Body of pancreas (tissue), 4 donors: Measurements from ENCODE around the gene DAPK1.

Experiments
- POLR2A ChIP-seq, 3 donors: fragments of 450-650 bp; IDR thresholded peaks; one replicate each; pipeline ENCODE4 v1.6.1; 2016; ENCODE audit warnings: antibody characterized with exemption in 3 of 3, mild to moderate bottlenecking in 2 of 3
- TF ChIP-seq, protein P1 (sequence below), 7 experiments: fragments of 450-650 bp in 4 of 7; fragments of 200-600 bp in 3 of 7; sonication (generic) in 3 of 7; IDR thresholded peaks; one replicate each; pipeline ENCODE4 v1.5.1; 2016 to 2019; ENCODE audit warnings: antibody characterized with exemption in 7 of 7

DNA sequence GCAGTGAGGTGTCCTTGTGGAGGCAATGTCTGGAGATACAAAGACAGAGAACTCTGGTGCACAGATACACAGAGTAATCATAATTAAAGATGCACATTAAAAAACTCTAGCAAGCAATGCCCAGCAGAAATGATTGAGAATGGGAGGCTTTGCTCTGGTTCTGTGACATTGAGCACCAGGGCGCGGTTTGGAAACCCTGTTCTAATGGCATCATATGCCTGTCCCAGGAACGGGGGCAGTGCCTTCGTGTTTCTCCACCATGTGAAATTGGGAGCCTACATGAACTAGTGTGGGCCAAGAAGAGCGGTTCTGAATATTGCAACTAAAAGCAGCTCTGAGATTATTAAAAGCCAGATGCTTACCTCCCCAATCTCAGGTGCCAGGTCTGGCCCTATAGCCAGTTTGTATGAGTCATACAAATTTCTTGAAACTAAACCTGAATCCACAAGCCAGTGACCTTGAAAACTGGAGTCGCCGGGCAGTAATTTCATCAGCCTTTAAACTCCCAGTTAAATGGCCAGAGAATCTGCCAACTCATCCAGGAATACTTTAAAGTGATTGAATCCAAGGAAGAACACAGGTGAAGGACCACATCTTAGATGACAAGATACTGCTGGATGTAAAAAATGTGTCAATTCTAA lies 206.1 kb downstream of the DAPK1 start:
- TF ChIP-seq, protein P1, sequence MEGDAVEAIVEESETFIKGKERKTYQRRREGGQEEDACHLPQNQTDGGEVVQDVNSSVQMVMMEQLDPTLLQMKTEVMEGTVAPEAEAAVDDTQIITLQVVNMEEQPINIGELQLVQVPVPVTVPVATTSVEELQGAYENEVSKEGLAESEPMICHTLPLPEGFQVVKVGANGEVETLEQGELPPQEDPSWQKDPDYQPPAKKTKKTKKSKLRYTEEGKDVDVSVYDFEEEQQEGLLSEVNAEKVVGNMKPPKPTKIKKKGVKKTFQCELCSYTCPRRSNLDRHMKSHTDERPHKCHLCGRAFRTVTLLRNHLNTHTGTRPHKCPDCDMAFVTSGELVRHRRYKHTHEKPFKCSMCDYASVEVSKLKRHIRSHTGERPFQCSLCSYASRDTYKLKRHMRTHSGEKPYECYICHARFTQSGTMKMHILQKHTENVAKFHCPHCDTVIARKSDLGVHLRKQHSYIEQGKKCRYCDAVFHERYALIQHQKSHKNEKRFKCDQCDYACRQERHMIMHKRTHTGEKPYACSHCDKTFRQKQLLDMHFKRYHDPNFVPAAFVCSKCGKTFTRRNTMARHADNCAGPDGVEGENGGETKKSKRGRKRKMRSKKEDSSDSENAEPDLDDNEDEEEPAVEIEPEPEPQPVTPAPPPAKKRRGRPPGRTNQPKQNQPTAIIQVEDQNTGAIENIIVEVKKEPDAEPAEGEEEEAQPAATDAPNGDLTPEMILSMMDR (IDR thresholded peaks at IDR 0.05), result no peak
- no peak for TF ChIP-seq POLR2A (IDR thresholded peaks at IDR 0.05)
